ENCODE measurements around the gene RINL.
A peak's percentile ranks its signal among the peaks of the same experiment; 100 is the strongest.

Gene RINL

GRCh38 chr19:38877781-38878574 is at the start of gene RINL:
Gene RINL, minus strand, starts transcription at chr19:38878275. Its CDS starts 1,533 bp downstream, at chr19:38876742.
- DNase-seq (ENCODE audit: low read depth) = peak; percentile 68

GRCh38 chr19:38924388-38924787 is 46.3 kb upstream of the RINL start:
- DNase-seq (ENCODE audit: low read depth) = no peak

GRCh38 chr19:38922482-38922881 is 44.4 kb upstream of the RINL start:
- DNase-seq (ENCODE audit: low read depth) = no peak

- no peak for DNase-seq (ENCODE audit: low read depth)
These were observed 43.6 kb upstream of the RINL start for GRCh38 chr19:38921420-38922274.

- DNase-seq (ENCODE audit: low read depth) = no peak
These were observed 42.7 kb upstream of the RINL start for GRCh38 chr19:38920602-38921419.

GRCh38 chr19:38919837-38920601 is 41.9 kb upstream of the RINL start:
- DNase-seq (ENCODE audit: low read depth) = no peak

GRCh38 chr19:38918526-38918925 is 40.5 kb upstream of the RINL start:
- DNase-seq (ENCODE audit: low read depth) = no peak

GRCh38 chr19:38917921-38918491 is 39.9 kb upstream of the RINL start:
- DNase-seq (ENCODE audit: low read depth) = no peak

GRCh38 chr19:38917516-38917915 is 39.4 kb upstream of the RINL start:
- DNase-seq (ENCODE audit: low read depth) = no peak

- no peak for DNase-seq (ENCODE audit: low read depth)
These were observed 37.5 kb upstream of the RINL start for GRCh38 chr19:38915329-38916321.

GRCh38 chr19:38913958-38914357 is 35.9 kb upstream of the RINL start:
- no peak for DNase-seq (ENCODE audit: low read depth)

GRCh38 chr19:38912600-38913514 is 34.8 kb upstream of the RINL start:
- no peak for DNase-seq (ENCODE audit: low read depth)

GRCh38 chr19:38911388-38912001 is 33.4 kb upstream of the RINL start:
- DNase-seq (ENCODE audit: low read depth) = no peak

- no peak for DNase-seq (ENCODE audit: low read depth)
These were observed 32.4 kb upstream of the RINL start for GRCh38 chr19:38910488-38910887.

GRCh38 chr19:38908911-38909310 is 30.8 kb upstream of the RINL start:
- DNase-seq (ENCODE audit: low read depth) = no peak

- no peak for DNase-seq (ENCODE audit: low read depth)
These were observed 29.6 kb upstream of the RINL start for GRCh38 chr19:38907670-38908069.

- no peak for DNase-seq (ENCODE audit: low read depth)
These were observed 29.2 kb upstream of the RINL start for GRCh38 chr19:38907227-38907626.

GRCh38 chr19:38905620-38906019 is 27.5 kb upstream of the RINL start:
- no peak for DNase-seq (ENCODE audit: low read depth)

All from CMK (cell line).